GM15510 (cell line): Measurements from ENCODE around the gene DNAL4.

Source experiments
- POLR2A ChIP-seq: IDR thresholded peaks from 3 replicates; pipeline ENCODE4 v1.6.1; 2011; ENCODE audit warnings: borderline replicate concordance; ENCODE audit not compliant: insufficient read length; ENCODE audit errors: extremely low read depth

DNAL4 gene

GRCh38 chr22:38831166-38831945 lies 37.4 kb upstream of the DNAL4 start:
- TF ChIP-seq POLR2A: no peak

GRCh38 chr22:38830845-38831108 lies 36.8 kb upstream of the DNAL4 start:
- TF ChIP-seq POLR2A: no peak

GRCh38 chr22:38830026-38830844 lies 36.3 kb upstream of the DNAL4 start:
- TF ChIP-seq POLR2A: no peak

GRCh38 chr22:38829485-38829884 lies 35.5 kb upstream of the DNAL4 start:
- no peak for TF ChIP-seq POLR2A

- no peak for TF ChIP-seq POLR2A
Measured at GRCh38 chr22:38828616-38829205, 34.8 kb upstream of the DNAL4 start.

GRCh38 chr22:38828191-38828590 lies 34.2 kb upstream of the DNAL4 start:
- no peak for TF ChIP-seq POLR2A

DNA sequence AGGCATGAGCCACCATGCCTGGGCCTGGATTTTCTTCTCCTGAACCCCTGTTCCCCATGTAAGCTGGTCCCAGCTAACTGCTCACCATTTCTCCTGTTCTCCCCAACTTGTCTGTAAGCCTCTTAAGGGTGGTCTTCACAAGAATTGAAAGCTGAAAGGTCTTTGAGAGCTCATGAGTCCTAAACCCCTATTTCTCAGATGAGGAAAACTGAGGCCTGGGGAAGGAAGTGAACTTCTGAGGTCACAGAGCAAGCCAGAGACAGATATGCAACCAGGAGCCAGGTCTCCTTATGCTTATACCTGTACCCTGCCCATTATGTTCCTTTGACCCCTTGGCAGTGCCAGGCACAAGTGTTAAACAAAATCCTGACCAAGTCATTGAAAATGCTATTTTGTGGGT lies 33.6 kb upstream of the DNAL4 start:
- no peak for TF ChIP-seq POLR2A

DNA sequence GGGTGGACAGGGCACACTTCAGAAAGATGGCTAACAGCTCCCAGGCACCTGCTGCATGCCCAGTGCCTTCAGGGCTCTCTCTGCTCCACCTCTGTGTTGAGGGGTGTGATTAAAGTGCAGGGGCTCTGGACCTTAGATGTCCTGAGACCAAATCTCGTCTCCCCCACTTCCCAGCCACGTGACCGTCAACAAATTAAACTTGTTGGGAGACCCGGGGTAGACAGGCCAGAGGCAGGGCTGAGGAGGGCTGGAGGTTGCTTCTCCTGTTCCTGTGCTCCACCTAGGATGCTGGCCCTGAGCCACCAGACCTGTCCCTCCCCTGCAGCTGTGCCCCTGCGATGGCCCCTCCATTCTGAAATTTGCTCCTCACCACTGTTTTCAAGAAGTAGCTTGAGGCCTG lies 32.9 kb upstream of the DNAL4 start:
- TF ChIP-seq POLR2A: no peak

GRCh38 chr22:38826386-38826785 lies 32.4 kb upstream of the DNAL4 start:
- TF ChIP-seq POLR2A: no peak

- no peak for TF ChIP-seq POLR2A
Measured at GRCh38 chr22:38824585-38824984, 30.6 kb upstream of the DNAL4 start.

GRCh38 chr22:38823637-38824036 lies 29.7 kb upstream of the DNAL4 start:
- TF ChIP-seq POLR2A: no peak

DNA sequence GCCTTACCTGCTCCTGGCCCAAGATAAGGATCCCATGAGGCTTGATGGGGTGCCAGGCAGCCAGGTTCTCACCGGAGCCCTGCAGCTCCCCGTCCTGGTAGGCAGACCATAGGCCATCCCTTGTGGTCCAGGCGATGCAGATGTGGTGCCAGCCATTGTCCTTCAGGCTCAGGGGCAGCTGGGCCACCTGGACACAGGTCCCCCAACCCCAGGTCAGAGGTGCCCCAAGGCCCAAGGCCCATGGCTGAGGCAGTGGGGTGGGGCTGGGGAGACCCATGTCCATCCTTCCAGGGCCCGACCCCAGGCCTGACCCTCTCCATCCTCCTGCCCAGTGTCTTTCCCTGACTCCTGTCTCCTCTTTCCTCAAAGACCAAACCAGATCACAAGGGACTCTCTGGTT lies 29.1 kb upstream of the DNAL4 start:
- no peak for TF ChIP-seq POLR2A

DNA sequence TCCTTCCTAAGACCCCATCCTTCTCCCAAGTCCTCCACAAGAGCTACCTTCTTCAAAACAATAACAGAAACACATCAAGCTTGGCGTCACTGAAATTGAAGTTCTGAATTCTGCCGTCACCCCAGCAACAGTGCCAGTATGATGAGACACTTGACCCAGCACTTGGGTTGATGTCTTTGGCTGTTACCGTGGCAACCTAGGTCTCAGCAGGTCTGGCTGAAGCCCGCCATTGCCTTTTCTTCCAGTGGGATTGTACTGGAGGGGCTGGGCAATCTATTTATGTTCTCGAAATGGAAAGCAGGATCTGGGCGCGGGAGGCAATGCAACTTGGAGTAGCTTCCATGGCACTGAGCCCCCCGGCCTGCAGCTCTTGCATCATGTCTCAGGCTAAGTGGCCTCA lies 26.1 kb upstream of the DNAL4 start:
- TF ChIP-seq POLR2A: no peak

- no peak for TF ChIP-seq POLR2A
Measured at GRCh38 chr22:38819387-38819940, 25.5 kb upstream of the DNAL4 start.

DNA sequence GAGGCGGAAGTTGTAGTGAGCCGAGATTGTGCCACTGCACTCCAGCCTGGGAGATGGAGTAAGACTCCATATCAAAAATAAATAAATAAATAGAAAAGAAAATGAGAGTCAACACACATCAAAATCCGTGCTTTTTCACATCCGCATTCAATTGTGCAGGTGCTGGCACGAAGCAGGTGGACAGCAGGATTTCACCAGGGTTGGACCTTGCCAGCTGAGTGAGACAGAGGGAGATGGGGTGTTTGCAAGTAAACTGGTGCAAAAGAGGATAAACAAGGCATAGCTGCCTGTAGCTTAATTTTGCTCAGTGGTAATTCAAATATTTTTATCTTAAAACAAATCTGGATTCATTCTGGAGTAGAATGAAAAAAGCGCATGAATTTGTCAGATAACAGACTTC lies 23.3 kb upstream of the DNAL4 start:
- TF ChIP-seq POLR2A: no peak
